Renal cortex interstitium (tissue), 11 donors: ENCODE results near the gene WDR59. TPM values are rescaled to one million over a fixed set of nuclear protein-coding genes. Genes with fewer than 3 reads are reported as not detected.
"Not testable (repeated sequence)": the region's sequence is repeated elsewhere in the genome, so short reads cannot be mapped to it uniquely, and the experiment has no call there.

Experiments used
- DNase-seq, 11 donors: peaks; one replicate each; pipeline ENCODE4 v3.0.0-alpha.2; 2013; ENCODE audit warnings: low read depth in 9 of 11, low spot score in 4 of 11; ENCODE audit errors: extremely low read depth in 1 of 11
- polyA plus RNA-seq, 3 donors: library from polyadenylated mRNA; unstranded; fragments of 120-200 nt; gene quantifications; one replicate each; pipeline ENCODE4 v1.2.1, GENCODE V29; 2013; ENCODE audit not compliant: insufficient read length in 3 of 3

The WDR59 gene
- polyA plus RNA-seq, 3 donors: 81.2 to 127 (median 84.4) TPM

DNA sequence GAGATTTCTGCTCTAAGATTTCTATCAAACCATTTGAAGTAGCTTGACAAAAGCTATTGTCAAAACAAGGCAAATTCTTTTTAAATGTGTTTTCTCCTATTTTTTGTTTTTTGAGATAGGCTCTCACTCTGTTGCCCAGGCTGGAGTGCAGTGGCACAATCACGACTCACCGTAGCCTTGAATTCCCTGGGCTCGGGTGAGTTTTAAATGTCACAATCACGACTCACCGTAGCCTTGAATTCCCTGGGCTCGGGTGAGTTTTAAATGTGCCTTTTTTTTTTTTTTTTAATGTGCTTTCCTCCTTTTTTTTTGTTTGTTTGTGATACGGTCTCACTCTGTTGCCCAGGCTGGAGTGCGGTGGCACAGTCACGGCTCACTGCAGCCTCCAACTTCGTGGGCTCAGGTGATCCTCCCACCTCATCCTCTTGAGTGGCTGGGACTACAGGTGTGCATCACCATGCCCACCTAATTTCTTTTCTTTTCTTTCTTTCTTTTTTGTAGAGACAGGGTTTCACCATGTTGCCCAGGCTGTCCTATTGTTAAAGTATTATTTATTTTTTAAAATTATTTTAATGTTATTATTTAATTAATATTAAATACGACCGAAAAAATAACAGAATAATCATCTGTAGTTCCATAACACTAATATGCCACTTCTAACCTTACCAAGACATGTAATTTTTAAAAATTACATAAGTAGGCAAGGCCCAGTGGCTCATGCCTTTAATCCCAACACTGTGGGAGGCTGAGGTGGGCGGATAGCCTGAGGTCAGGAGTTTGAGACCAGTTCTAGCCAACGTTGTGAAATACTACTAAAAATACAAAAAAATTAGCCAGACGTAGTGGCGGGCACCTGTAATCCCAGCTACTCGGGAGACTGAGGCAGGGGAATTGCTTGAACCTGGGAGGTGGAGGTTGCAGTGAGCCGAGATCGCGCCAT, 140.6 kb downstream of the WDR59 start:
- DNase-seq: no peak

DNA sequence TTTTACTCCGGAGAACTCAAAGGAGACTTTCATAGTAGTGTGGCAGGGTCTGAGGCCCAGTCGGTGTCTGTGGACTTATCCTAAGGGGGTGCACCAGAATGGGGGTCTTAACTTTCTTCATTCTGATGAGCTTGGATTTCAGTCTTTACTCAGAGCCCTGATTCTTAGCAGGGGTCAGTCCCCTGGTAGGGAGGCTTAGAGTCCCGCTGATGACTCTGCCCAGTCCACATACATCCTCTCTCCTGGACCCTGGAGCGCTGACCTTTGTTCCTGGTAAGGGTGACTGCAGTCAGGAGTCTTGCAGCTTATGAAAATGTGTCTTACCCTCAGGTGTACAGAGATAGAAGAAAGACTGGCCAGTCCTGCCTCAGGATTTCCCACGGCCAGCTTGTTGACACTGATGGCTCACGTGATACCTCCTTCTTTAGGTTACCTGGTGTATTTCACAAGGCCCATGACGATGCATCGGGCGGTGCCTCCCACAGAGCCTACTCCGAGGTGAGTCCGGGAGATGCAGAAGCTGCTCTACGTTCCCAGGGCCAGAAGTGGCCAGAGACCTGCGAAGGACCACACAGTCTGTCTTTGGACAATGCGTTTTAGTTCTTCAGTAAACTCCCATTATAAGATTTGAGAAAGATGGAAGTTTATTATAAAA, 141.4 kb downstream of the WDR59 start:
- not testable (repeated sequence) for DNase-seq

DNA sequence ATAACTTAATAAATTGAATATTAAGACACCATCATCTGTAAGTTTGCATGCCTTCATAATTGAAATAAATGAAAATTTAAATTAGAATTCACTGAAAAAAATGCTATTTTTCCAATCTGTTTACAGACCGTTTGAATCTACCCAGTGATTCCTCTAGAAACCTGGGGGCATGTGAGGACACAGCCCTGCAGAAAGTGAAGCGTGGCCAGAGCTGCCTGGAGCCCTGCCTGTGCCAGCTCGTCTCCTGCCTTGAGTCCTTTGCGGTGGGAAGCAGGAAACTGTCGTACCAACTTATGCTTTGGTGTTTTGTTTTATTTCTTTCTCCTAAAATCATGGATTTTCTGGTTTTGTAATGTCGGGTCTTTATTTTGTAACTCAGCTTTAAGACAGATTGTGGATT, 142.5 kb downstream of the WDR59 start:
- DNase-seq: no peak

DNA sequence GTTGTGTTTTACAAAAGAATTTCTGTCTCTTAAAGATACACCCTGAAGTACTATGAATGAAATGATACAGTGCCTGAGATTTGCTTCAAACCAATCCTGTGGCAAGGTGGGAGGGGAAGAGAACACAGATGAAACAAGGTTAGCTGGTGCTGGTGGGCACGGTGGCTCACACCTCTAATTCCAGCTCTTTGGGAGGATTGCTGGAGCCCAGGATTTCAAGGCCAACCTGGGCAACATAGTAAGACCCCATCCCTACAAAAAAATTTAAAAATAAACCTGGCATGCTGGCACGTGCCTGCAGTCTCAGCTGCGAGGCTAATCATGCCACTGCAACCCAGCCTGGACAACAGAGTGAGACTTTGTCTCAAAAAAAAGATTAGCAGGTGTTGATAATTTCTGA, 143.0 kb downstream of the WDR59 start:
- DNase-seq: no peak

DNA sequence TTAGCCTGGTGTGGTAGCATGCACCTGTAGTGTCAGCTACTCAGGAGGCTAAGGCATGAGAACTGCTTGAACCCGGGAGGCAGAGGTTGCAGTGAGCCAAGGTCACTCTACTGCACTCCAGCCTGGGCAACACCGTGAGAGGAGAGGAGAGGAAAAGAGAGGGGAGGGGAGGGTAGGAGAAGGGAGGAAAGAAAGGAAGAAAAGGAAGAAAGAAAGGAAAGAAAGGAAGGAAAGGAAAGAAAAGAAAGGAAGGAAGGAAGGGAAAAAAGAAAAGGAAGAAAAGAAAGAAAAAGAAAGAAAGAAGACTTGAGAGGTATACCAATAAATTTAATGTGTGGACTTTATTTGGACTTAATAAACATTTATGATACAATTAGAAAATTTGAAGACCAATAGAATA, 143.5 kb downstream of the WDR59 start:
- no peak for DNase-seq

DNA sequence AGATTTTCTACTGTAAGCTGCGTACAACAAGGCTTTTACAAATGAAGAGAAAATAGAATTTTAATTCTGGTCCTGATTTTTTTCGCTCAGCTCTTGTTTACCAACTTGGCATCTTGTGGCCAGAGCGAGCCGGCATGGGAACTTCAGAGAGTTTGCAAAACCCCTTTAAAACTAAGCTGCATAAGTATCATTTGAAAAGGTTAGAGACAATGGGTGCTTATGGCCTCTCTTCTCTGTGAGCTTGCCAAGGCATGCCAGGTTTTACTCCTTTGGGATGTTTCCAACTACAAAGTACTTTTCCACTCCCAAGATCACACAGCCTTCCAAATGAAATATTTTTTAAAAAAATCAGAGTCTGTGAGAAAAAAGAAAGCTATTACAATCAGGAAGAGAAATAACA, 147.9 kb downstream of the WDR59 start:
- no peak for DNase-seq

DNA sequence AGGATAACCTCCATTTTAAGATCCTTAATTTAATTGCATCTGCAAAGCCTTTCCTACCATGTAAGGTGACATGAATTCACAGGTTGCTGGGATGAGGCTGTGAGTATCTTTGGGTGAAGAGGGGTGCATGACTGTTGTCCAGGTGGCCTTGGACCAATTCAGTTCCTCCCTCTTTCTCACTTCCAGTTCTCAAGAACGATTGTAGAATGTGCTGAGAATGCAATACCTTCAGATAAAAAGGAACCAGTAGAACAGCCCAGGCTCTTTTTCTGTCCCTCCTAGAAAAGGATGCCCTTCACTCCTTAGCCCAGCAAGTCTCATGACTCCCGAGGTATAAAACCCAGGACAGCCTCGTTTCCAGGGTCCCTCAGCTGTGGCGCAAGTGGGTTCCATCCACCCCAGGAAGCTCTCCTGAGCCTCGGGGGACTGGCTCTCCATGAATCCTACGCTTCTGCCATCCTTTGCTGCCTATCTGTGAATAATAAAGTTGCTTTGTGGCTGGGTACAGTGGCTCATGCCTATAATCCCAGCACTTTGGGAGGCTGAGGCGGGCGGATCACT, 148.7 kb downstream of the WDR59 start:
- DNase-seq: no peak

DNA sequence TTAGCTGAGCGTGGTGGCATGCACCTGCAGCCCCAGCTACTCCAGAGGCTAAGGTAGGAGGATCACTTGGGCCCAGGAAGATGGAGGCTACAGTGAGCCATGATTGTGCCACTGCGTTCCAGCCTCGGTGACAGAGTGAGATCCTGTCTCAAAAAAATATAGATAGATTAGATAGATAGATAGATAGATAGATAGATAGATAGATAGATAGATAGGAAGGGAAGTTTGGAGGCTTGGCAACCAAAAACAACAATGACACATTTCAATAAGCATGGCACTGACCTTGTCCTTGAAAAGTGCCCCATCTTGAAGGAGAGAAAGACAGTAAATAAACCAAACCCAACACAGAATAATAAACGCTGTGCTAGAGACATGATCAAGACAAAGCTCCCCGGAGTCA, 152.7 kb downstream of the WDR59 start:
- no peak for DNase-seq

DNA sequence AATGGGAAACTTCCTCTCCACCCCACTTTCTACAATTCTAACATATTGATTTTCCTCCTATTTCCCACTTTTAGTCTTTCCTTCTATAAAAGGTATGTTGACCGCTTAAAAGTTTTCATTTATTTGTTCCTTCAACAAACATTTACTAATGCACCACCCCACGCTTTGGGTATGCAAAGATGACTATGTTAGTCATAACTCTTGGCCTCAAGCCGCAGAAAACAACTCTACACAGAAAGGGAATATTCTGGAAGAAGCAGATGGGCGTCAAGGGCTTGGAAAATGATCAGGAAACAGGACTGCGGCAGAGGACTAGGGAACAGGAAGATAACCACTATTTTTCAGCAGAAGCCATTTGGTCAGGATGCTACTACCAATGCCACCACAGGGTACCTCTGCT, 153.5 kb downstream of the WDR59 start:
- DNase-seq: no peak

DNA sequence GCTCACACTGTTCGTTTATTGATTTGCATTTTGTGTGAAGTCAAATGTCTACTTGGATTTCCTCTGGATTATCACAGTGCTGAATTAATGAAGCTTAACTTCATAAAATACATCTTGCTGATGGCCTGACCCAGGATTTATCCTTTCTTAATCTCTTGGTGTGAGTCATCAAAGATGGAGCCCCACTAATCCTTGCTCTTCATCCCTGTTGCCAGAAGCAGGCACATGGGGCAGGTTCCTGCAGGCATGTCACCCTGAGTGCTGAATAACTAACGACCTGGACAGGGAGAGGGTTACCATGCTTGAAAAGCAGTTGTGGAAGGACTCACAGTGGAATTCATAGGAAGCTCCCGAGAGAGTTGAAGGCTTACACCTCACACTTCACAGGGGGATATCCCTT, 154.3 kb downstream of the WDR59 start:
- DNase-seq: no peak

DNA sequence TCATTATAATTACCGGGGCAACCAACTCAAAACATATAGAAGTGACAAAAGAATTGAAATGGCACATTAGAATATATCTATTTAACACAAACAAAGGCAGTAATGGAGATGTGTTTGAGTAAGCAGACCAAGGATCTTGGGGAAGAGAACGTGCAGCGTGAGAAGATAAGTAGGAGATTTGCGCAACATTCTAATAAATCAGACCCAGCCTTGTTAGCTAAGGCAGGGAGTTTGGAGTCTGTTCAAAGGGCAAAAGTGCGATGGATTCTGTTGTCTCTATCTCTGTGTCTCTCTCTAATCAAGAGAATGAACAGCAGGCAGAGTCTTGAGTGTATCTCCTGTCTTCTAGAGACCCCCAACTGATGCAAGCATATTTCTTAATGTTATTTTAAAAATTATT, 155.3 kb downstream of the WDR59 start:
- DNase-seq: no peak

DNA sequence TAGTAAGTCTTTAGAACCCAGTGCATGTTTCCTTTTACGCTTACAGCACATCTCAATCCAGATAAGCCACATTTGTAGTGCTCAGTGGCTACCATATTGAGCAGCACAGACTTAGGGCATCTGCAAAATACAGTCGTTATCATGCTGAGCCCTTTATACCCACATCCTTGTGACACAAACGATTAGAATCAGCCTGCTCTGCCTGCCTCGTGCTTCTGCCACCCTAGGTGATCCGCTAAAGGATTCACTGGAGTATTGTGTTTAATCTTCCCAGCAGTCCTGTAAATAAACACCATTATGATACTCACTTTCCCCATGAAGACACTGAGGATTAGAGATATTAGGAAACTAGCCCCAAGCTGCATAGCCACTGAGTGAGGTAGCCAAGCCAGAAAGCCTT, 159.0 kb downstream of the WDR59 start:
- no peak for DNase-seq

DNA sequence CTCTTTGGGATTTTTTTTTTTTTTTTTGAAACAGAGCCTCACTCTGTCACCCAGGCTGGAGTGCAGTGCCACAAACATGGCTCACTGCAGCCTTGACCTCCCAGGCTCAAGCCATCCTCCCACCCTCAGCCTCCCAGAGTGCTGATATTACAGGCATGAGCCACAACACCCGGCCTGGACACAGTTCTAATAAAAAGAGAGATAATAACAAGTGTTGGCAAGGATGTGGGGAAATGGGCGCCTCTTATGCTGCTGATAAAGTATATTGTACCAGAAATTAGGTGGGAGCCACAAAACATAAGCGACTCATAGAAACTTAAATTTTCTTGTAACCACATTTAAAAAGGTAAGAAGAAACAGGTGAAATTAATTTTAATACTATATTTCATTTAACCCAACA, 159.9 kb downstream of the WDR59 start:
- no peak for DNase-seq

Other genes starting within 250 kb of the WDR59 start
- gene FA2H, start 210.3 kb downstream of the WDR59 start, polyA plus RNA-seq: 1 to 10 TPM; 2.6 to 3.7 (median 2.9) TPM
- gene ZNRF1, start 13.9 kb upstream of the WDR59 start, polyA plus RNA-seq: 10 to 100 TPM; 29.2 to 35.0 (median 33.4) TPM
- gene LDHD, start 131.7 kb upstream of the WDR59 start, polyA plus RNA-seq: 1 to 10 TPM; 4.3 to 7.3 (median 6.8) TPM
- gene ZFP1, start 163.4 kb upstream of the WDR59 start, polyA plus RNA-seq: 10 to 100 TPM; 20.5 to 28.2 (median 25.4) TPM
- not detected for gene CTRB2, start 222.0 kb upstream of the WDR59 start, polyA plus RNA-seq
- gene CTRB1, start 233.9 kb upstream of the WDR59 start, polyA plus RNA-seq: under 1 TPM in 1 of 3 donors, not detected in 2; 0.11 TPM